Mucosa of rectum (tissue), 2 donors: ENCODE measurements around the gene DHRS3.
"Not testable (repeated sequence)": the region's sequence is repeated elsewhere in the genome, so short reads cannot be mapped to it uniquely, and the experiment has no call there.

Source experiments
- H3K27ac ChIP-seq, 2 donors: one replicate each; pipeline ENCODE4 v1.7.0; 2013; ENCODE audit warnings: inconsistent platforms in 2 of 2, low read depth in 2 of 2, low read length in 2 of 2
- H3K27me3 ChIP-seq, 2 donors: one replicate each; pipeline ENCODE4 v1.7.0; 2013; ENCODE audit warnings: low read length in 2 of 2; ENCODE audit not compliant: control insufficient read depth in 2 of 2, insufficient read depth in 2 of 2
- H3K36me3 ChIP-seq, 2 donors: one replicate each; pipeline ENCODE4 v1.7.0; 2013; ENCODE audit warnings: low read length in 2 of 2; ENCODE audit not compliant: control insufficient read depth in 2 of 2, insufficient read depth in 2 of 2
- H3K4me1 ChIP-seq, 2 donors: one replicate each; pipeline ENCODE4 v1.7.0; 2013; ENCODE audit warnings: low read length in 2 of 2, mild to moderate bottlenecking in 1 of 2; ENCODE audit not compliant: control insufficient read depth in 2 of 2, insufficient read depth in 2 of 2
- H3K4me3 ChIP-seq, 2 donors: one replicate each; pipeline ENCODE4 v1.7.0; 2013; ENCODE audit warnings: low read length in 2 of 2
- H3K9ac ChIP-seq, 2 donors: one replicate each; pipeline ENCODE4 v1.7.0; 2013; ENCODE audit warnings: low read length in 2 of 2, low read depth in 1 of 2, mild to moderate bottlenecking in 1 of 2
- H3K9me3 ChIP-seq, 2 donors: one replicate each; pipeline ENCODE4 v1.7.0; 2013; ENCODE audit warnings: low read length in 2 of 2; ENCODE audit not compliant: control insufficient read depth in 2 of 2
- donor health status: healthy.
- donor health status: Normal muscosa, but diverticular disease.

DHRS3 gene

GRCh38 chr1:12617901-12618660 is at the start of gene DHRS3:
Gene DHRS3 (minus strand): TSS chr1:12618210. CDS start chr1:12617348, 862 bp downstream.
- Histone ChIP-seq H3K27ac (peak within 1 kb of the TSS; percentile 96 to 99), H3K9ac (peak within 1 kb of the TSS; percentile 77 to 93), H3K27me3 (no peaks in the 10 kb centered on the region), H3K9me3 (no peaks in the 10 kb centered on the region), H3K36me3 (peaks cover 0 to 2% of the 10 kb centered on the region in 2 donors), H3K4me3 (peak within 1 kb of the TSS; percentile 88 to 89), H3K4me1 (peaks cover 30 to 35% of the 10 kb centered on the region in 2 donors)

- H3K9ac ChIP-seq = no peak overlapping the region
- peaks cover 0 to under 1% of the 10 kb centered on the region in 2 donors for H3K27me3 ChIP-seq
- no peaks in the 10 kb centered on the region for H3K4me1 ChIP-seq
- no peaks in the 10 kb centered on the region for H3K9me3 ChIP-seq
- H3K36me3 ChIP-seq = no peaks in the 10 kb centered on the region
- H3K27ac ChIP-seq = no peak overlapping the region
- H3K4me3 ChIP-seq = no peak overlapping the region
Observed at GRCh38 chr1:12666141-12666735, 48.2 kb upstream of the DHRS3 start.

GRCh38 chr1:12665511-12665910 is 47.5 kb upstream of the DHRS3 start:
- Histone ChIP-seq H3K9ac (no peak overlapping the region), H3K27ac (no peak overlapping the region), H3K4me3 (no peak overlapping the region), H3K36me3 (no peaks in the 10 kb centered on the region), H3K4me1 (no peaks in the 10 kb centered on the region), H3K9me3 (no peaks in the 10 kb centered on the region), H3K27me3 (no peaks in the 10 kb centered on the region)

- H3K9ac ChIP-seq = no peak overlapping the region
- H3K9me3 ChIP-seq = no peaks in the 10 kb centered on the region
- H3K4me3 ChIP-seq = no peak overlapping the region
- no peak overlapping the region for H3K27ac ChIP-seq
- no peaks in the 10 kb centered on the region for H3K4me1 ChIP-seq
- no peaks in the 10 kb centered on the region for H3K36me3 ChIP-seq
- H3K27me3 ChIP-seq = no peaks in the 10 kb centered on the region
Observed at GRCh38 chr1:12662556-12662955, 44.5 kb upstream of the DHRS3 start.

GRCh38 chr1:12661606-12662219 is 43.7 kb upstream of the DHRS3 start:
- no peak overlapping the region for H3K4me3 ChIP-seq
- H3K9me3 ChIP-seq = no peaks in the 10 kb centered on the region
- no peaks in the 10 kb centered on the region for H3K36me3 ChIP-seq
- no peak overlapping the region for H3K27ac ChIP-seq
- H3K27me3 ChIP-seq = no peaks in the 10 kb centered on the region
- no peaks in the 10 kb centered on the region for H3K4me1 ChIP-seq
- H3K9ac ChIP-seq = no peak overlapping the region

- H3K36me3 ChIP-seq = no peaks in the 10 kb centered on the region
- no peaks in the 10 kb centered on the region for H3K9me3 ChIP-seq
- no peaks in the 10 kb centered on the region for H3K27me3 ChIP-seq
- no peak overlapping the region for H3K27ac ChIP-seq
- no peaks in the 10 kb centered on the region for H3K4me1 ChIP-seq
- H3K9ac ChIP-seq = no peak overlapping the region
- H3K4me3 ChIP-seq = no peak overlapping the region
Observed at GRCh38 chr1:12658531-12659453, 40.8 kb upstream of the DHRS3 start.

GRCh38 chr1:12657885-12658512 is 40.0 kb upstream of the DHRS3 start:
- not testable (repeated sequence) for H3K4me1 ChIP-seq, H3K27ac ChIP-seq, H3K9ac ChIP-seq, H3K36me3 ChIP-seq, H3K4me3 ChIP-seq, H3K27me3 ChIP-seq, H3K9me3 ChIP-seq

GRCh38 chr1:12657060-12657884 is 39.3 kb upstream of the DHRS3 start:
- H3K9ac ChIP-seq = no peak overlapping the region

GRCh38 chr1:12656575-12656974 is 38.6 kb upstream of the DHRS3 start:
- no peak overlapping the region for H3K9ac ChIP-seq
- no peaks in the 10 kb centered on the region for H3K9me3 ChIP-seq
- no peaks in the 10 kb centered on the region for H3K4me1 ChIP-seq
- no peaks in the 10 kb centered on the region for H3K27me3 ChIP-seq
- no peak overlapping the region for H3K27ac ChIP-seq
- H3K36me3 ChIP-seq = no peaks in the 10 kb centered on the region
- H3K4me3 ChIP-seq = no peak overlapping the region

More at GRCh38 chr1:12657060-12657884, 39.3 kb upstream of the DHRS3 start:
- Histone ChIP-seq H3K27ac (no peak overlapping the region), H3K9me3 (no peaks in the 10 kb centered on the region), H3K27me3 (no peaks in the 10 kb centered on the region), H3K36me3 (no peaks in the 10 kb centered on the region), H3K4me3 (no peak overlapping the region), H3K4me1 (no peaks in the 10 kb centered on the region)
